ENCODE data around the gene DGKI.

DNA sequence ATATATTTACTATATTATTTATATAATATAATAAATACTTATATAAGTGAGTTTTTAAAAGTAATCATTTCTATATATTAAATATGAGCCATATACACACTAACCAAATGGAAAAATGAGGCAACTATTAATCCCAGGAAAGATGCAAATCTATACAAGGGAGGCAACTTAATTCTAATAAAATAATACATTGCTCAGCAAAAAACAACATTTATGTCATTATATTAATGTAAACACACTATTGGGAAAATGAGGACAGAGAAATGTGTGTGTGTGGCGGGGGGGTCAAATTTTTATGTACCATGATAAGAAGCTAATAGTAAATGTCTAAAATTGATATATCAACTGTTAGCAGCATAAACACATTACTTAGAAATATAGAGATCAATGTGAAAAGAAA is 23.3 kb upstream of the DGKI start:
- no peak for TF ChIP-seq YY1 (IDR thresholded peaks at IDR 0.05; ENCODE audit: insufficient read depth, insufficient read length)
- no peak for TF ChIP-seq SUZ12 (IDR thresholded peaks at IDR 0.05; ENCODE audit: extremely low read depth, insufficient read depth, insufficient read length)
- TF ChIP-seq ZNF274 (IDR thresholded peaks at IDR 0.05; ENCODE audit: low read depth, low read length) = no peak

Measured in NT2/D1 (cell line).